ENCODE measurements around the gene TRMT1.
A peak's percentile ranks its signal among the peaks of the same experiment; 100 is the strongest.

TRMT1 gene

DNA sequence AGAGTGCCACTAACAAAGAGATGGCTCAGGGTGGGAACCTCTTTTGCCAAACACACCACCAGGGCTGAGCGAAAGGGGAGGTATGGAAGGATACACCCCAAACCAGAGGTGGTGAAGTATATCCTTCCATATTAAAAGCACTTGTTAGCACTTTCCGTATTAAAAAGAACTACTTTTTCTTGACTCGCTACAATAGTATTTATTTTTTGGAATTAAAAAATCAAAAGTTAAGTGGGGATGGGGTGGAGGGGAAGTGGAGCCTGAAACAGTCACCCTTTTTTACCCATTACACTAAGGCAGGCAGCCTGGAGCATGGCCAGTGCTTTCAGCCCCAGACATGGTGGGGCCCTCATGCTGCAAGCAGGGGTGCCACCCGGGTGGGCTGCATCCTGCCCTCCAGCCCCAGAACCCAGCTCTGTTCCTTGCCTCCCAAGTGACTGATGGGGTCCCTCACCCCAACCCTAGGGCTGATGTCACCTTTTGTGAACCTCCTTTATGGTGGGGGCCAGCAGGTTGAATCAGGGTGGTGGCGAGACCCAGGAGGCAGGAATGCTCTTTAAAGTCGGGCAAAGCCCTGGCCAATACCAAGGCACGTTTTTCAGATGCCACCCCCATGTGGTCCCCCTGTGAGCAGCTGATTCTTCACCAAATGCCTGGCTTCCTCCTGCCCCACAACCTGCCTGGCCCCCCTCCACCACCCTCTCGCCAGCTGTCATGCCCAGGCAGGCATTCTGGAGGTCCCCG, 44.9 kb downstream of the TRMT1 start:
- no peak overlapping the region for H3K14ac ChIP-seq (ENCODE audit: low read length in 2 of 2)
- H3K79me1 ChIP-seq (replicated peaks; ENCODE audit: low read length, poor library complexity, severe bottlenecking), result no peaks in the 10 kb centered on the region
- H3K4ac ChIP-seq (ENCODE audit: low read depth in 1 of 2, low read length in 2 of 2), result no peak overlapping the region
- H2BK120ac ChIP-seq (ENCODE audit: low read depth, low read length), result no peak overlapping the region
- H3K9me3 ChIP-seq (ENCODE audit: control insufficient read depth, low read length), result no peaks in the 10 kb centered on the region
- no peak overlapping the region for H3K18ac ChIP-seq (ENCODE audit: low read depth in 1 of 2, low read length in 2 of 2)
- no peak overlapping the region for H4K91ac ChIP-seq (ENCODE audit: low read length)
- peaks cover 0 to 48% of the 10 kb centered on the region in 2 experiments for H3K36me3 ChIP-seq (ENCODE audit: control insufficient read depth in 1 of 2, insufficient read depth in 2 of 2, low read depth in 1 of 2, low read length in 2 of 2)
- no peak for DNase-seq
- H3K4me2 ChIP-seq (ENCODE audit: low read length, poor library complexity, severe bottlenecking), result no peak overlapping the region
- H4K8ac ChIP-seq (ENCODE audit: low read length), result no peak overlapping the region
- H3K4me3 ChIP-seq (ENCODE audit: insufficient read depth in 1 of 2, low read depth in 1 of 2, low read length in 2 of 2), result no peak overlapping the region
- H3K4me1 ChIP-seq (ENCODE audit: control insufficient read depth, insufficient read depth, low read depth, low read length), result peaks cover 12% of the 10 kb centered on the region
- H2BK5ac ChIP-seq (ENCODE audit: low read depth, low read length, poor library complexity, severe bottlenecking), result no peak overlapping the region
- H2BK15ac ChIP-seq (ENCODE audit: low read depth, poor library complexity, severe bottlenecking), result no peak overlapping the region
- H2BK12ac ChIP-seq (ENCODE audit: low read length in 2 of 2), result peak overlapping the region in 1 of 2 experiments; percentile 55
- no peak overlapping the region for H3K27ac ChIP-seq (ENCODE audit: low read length, poor library complexity, severe bottlenecking)
- peak overlapping the region; percentile 50 for H3K9ac ChIP-seq (ENCODE audit: low read length)
- WGBS, result 72% methylated on average over 6 of the region's 9 CpGs
- H3K27me3 ChIP-seq (ENCODE audit: control insufficient read depth in 1 of 2, insufficient read depth in 1 of 2, low read length in 2 of 2), result peaks cover 0 to 86% of the 10 kb centered on the region in 2 experiments
- H3K23ac ChIP-seq (ENCODE audit: low read length in 2 of 2), result no peak overlapping the region
- H2AK5ac ChIP-seq (ENCODE audit: low read length, severe bottlenecking), result no peak overlapping the region
- H2AFZ ChIP-seq (ENCODE audit: low read depth, low read length), result no peak overlapping the region

DNA sequence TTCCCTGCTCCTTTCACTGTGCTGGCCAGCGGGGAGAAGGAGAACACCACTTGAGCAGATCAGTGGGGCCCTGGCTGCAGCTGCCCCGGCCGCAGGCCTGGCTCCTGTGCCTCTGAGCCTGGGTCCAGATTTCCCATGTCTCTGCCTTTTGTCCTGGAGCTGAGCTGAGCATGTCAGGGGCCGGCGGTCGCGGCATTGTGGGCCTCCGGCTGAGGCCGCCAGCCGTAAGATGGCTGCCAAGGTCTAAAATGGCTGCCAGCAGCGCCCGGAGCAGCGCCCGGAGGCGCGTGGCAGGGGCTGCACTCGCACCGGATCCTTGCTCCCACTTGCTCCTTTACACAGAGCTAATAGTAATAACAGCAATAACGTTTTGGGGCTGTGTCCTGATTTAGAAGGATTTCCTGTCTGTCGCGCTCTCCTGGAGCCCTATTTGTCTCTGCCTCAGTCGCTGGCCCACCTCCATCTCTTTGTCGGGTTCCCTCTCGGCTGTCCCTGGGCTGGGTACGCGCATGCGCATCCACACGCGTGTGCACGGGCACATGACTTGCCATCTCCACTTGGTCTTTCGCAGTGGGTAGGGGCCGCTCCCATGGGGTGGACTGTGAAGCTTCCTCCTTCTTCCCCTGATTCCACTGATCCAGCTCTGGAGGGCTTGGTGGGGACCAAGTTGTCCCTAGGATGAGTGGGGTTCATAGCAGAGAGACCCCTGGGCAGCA, 46.0 kb downstream of the TRMT1 start:
- H3K18ac ChIP-seq (ENCODE audit: low read depth in 1 of 2, low read length in 2 of 2), result no peak overlapping the region
- no peak overlapping the region for H3K4me3 ChIP-seq (ENCODE audit: insufficient read depth in 1 of 2, low read depth in 1 of 2, low read length in 2 of 2)
- no peak overlapping the region for H3K27ac ChIP-seq (ENCODE audit: low read length, poor library complexity, severe bottlenecking)
- H2AK5ac ChIP-seq (ENCODE audit: low read length, severe bottlenecking), result no peak overlapping the region
- no peak overlapping the region for H2BK15ac ChIP-seq (ENCODE audit: low read depth, poor library complexity, severe bottlenecking)
- no peak for DNase-seq
- no peak overlapping the region for H3K23ac ChIP-seq (ENCODE audit: low read length in 2 of 2)
- peaks cover 0 to 86% of the 10 kb centered on the region in 2 experiments for H3K27me3 ChIP-seq (ENCODE audit: control insufficient read depth in 1 of 2, insufficient read depth in 1 of 2, low read length in 2 of 2)
- H2BK5ac ChIP-seq (ENCODE audit: low read depth, low read length, poor library complexity, severe bottlenecking), result no peak overlapping the region
- H3K79me1 ChIP-seq (replicated peaks; ENCODE audit: low read length, poor library complexity, severe bottlenecking), result no peaks in the 10 kb centered on the region
- no peak overlapping the region for H2BK12ac ChIP-seq (ENCODE audit: low read length in 2 of 2)
- H3K36me3 ChIP-seq (ENCODE audit: control insufficient read depth in 1 of 2, insufficient read depth in 2 of 2, low read depth in 1 of 2, low read length in 2 of 2), result peaks cover 0 to 39% of the 10 kb centered on the region in 2 experiments
- H3K4ac ChIP-seq (ENCODE audit: low read depth in 1 of 2, low read length in 2 of 2), result no peak overlapping the region
- H3K4me1 ChIP-seq (ENCODE audit: control insufficient read depth, insufficient read depth, low read depth, low read length), result peaks cover 11% of the 10 kb centered on the region
- H3K14ac ChIP-seq (ENCODE audit: low read length in 2 of 2), result peak overlapping the region in 1 of 2 experiments; percentile 57
- WGBS, result 90% methylated on average over 25 of the region's 32 CpGs
- H2BK120ac ChIP-seq (ENCODE audit: low read depth, low read length), result no peak overlapping the region
- H3K9me3 ChIP-seq (ENCODE audit: control insufficient read depth, low read length), result no peaks in the 10 kb centered on the region
- H3K4me2 ChIP-seq (ENCODE audit: low read length, poor library complexity, severe bottlenecking), result no peak overlapping the region
- no peak overlapping the region for H4K8ac ChIP-seq (ENCODE audit: low read length)
- no peak overlapping the region for H4K91ac ChIP-seq (ENCODE audit: low read length)
- H3K9ac ChIP-seq (ENCODE audit: low read length), result peak overlapping the region; percentile 50
- H2AFZ ChIP-seq (ENCODE audit: low read depth, low read length), result no peak overlapping the region

DNA sequence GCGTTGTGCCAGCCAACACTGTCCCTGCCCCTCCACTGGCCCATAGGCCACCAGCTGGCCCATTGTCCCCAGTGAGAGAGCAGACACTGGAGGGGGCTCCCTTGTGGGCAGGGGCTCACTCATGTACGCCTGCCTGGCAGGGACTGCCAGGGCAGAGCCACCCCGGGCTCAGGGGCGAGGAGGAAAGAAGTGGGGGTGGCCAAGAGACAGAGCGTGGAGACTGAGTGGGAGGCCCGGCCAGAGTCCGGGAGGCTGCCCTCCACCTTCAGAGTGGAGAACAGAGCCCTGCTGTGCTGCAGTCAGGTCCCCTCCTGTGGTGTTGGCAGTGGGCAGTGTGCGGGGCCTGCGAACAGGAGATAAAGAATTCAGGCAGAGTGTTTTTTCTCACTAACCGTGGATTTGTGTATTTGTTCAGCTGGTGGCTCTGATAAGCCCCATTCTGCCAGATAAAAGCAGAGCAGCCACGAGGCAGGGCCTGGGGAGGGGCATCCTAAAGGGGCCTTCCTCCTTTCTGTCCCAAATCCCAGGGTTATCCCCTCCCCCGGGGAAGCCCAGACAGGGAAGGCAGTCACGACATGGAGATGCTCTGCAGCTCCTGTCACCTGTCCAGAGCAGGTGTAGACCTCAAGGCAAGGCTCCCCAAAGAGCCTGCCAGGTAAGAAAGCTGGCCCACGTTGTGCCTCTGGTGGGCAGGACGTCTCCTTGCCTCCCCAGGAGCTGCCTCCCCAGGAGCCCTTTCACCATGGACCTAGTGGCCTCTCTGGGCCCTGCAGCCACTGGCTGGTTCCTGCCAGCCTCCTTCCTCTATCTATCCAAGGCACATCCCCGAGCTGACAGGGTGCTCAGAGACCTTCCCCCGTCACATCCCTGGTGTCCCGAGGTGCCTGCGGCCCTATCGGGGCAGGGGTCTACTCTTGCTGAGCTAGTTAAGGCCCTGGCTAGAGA, 46.9 kb downstream of the TRMT1 start:
- no peak overlapping the region for H2AFZ ChIP-seq (ENCODE audit: low read depth, low read length)
- H3K9me3 ChIP-seq (ENCODE audit: control insufficient read depth, low read length), result no peaks in the 10 kb centered on the region
- H2BK12ac ChIP-seq (ENCODE audit: low read length in 2 of 2), result no peak overlapping the region
- no peak overlapping the region for H2BK15ac ChIP-seq (ENCODE audit: low read depth, poor library complexity, severe bottlenecking)
- no peak overlapping the region for H3K4ac ChIP-seq (ENCODE audit: low read depth in 1 of 2, low read length in 2 of 2)
- no peaks in the 10 kb centered on the region for H3K79me1 ChIP-seq (replicated peaks; ENCODE audit: low read length, poor library complexity, severe bottlenecking)
- H3K23ac ChIP-seq (ENCODE audit: low read length in 2 of 2), result no peak overlapping the region
- no peak overlapping the region for H2BK5ac ChIP-seq (ENCODE audit: low read depth, low read length, poor library complexity, severe bottlenecking)
- peak overlapping the region in 1 of 2 experiments; percentile 57 for H3K14ac ChIP-seq (ENCODE audit: low read length in 2 of 2)
- no peak overlapping the region for H3K4me3 ChIP-seq (ENCODE audit: insufficient read depth in 1 of 2, low read depth in 1 of 2, low read length in 2 of 2)
- peaks cover 0 to 90% of the 10 kb centered on the region in 2 experiments for H3K27me3 ChIP-seq (ENCODE audit: control insufficient read depth in 1 of 2, insufficient read depth in 1 of 2, low read length in 2 of 2)
- H2AK5ac ChIP-seq (ENCODE audit: low read length, severe bottlenecking), result no peak overlapping the region
- no peak overlapping the region for H3K4me2 ChIP-seq (ENCODE audit: low read length, poor library complexity, severe bottlenecking)
- peaks cover 0 to 41% of the 10 kb centered on the region in 2 experiments for H3K36me3 ChIP-seq (ENCODE audit: control insufficient read depth in 1 of 2, insufficient read depth in 2 of 2, low read depth in 1 of 2, low read length in 2 of 2)
- 53% methylated on average over 20 of the region's 20 CpGs for WGBS
- peak overlapping the region; percentile 50 for H3K9ac ChIP-seq (ENCODE audit: low read length)
- no peak overlapping the region for H3K27ac ChIP-seq (ENCODE audit: low read length, poor library complexity, severe bottlenecking)
- peaks cover 11% of the 10 kb centered on the region for H3K4me1 ChIP-seq (ENCODE audit: control insufficient read depth, insufficient read depth, low read depth, low read length)
- peak overlapping the region; percentile 9 for H4K91ac ChIP-seq (ENCODE audit: low read length)
- no peak overlapping the region for H4K8ac ChIP-seq (ENCODE audit: low read length)
- no peak overlapping the region for H3K18ac ChIP-seq (ENCODE audit: low read depth in 1 of 2, low read length in 2 of 2)
- H2BK120ac ChIP-seq (ENCODE audit: low read depth, low read length), result no peak overlapping the region
- no peak for DNase-seq
